OCI-M2 (cell line): ENCODE measurements around the gene FOSB.

Experiments used
- DNase-seq: peaks from one replicate; lab custom pipeline; 2025; ENCODE audit not compliant: unreplicated experiment; lab: John Stamatoyannopoulos, UW

FOSB gene

GRCh38 chr19:45478454-45479238, 10.8 kb downstream of the FOSB start:
- peak; percentile 96 for DNase-seq

GRCh38 chr19:45483033-45483432, 15.2 kb downstream of the FOSB start:
- no peak for DNase-seq

GRCh38 chr19:45484273-45484945, 16.6 kb downstream of the FOSB start:
- no peak for DNase-seq

DNA sequence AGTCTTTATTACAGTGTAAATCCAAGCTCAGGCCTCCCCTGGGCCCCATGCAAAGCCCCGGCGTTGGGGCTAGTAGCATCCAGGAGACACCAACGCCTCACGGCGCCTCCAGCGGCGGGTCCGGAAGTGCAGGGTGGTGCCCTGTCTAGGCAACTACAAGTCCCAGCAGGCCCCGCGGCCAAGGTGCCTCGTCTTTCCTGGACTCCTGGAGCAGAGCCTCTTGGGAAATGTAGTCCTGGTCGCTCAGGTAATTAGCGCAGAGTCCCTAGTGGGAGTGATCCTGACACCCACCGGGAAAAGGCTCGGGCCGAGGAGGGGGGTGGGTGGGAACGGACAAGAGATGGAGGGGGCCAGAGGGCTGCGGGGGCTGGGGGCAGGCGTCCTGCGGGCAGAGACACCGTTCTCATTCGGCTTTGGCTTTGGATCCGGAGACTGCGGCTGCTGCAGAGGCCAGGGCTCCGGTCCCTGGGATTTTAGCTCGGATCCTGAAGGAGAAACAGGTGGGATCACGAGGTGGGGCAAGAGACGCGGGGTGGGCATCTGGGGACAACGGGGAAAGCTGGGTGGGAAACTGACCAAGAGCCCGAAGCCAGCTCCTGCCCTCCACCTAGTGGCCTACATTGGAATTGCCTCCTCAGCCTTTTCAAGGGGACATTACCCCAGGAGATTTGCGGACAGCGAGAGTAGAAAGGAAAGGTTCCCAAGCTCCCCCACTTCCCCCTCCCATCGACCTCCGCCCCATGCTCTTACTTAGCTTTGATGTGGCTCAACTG, 17.7 kb downstream of the FOSB start:
- DNase-seq = peak; percentile 94

- DNase-seq = no peak
These were observed 20.9 kb downstream of the FOSB start for GRCh38 chr19:45488708-45489107.

- no peak for DNase-seq
These were observed 21.5 kb downstream of the FOSB start for GRCh38 chr19:45489216-45489855.

GRCh38 chr19:45492137-45492626, 24.4 kb downstream of the FOSB start:
- DNase-seq = no peak

- peak; percentile 77 for DNase-seq
These were observed 25.1 kb downstream of the FOSB start for GRCh38 chr19:45492627-45493470.

DNA sequence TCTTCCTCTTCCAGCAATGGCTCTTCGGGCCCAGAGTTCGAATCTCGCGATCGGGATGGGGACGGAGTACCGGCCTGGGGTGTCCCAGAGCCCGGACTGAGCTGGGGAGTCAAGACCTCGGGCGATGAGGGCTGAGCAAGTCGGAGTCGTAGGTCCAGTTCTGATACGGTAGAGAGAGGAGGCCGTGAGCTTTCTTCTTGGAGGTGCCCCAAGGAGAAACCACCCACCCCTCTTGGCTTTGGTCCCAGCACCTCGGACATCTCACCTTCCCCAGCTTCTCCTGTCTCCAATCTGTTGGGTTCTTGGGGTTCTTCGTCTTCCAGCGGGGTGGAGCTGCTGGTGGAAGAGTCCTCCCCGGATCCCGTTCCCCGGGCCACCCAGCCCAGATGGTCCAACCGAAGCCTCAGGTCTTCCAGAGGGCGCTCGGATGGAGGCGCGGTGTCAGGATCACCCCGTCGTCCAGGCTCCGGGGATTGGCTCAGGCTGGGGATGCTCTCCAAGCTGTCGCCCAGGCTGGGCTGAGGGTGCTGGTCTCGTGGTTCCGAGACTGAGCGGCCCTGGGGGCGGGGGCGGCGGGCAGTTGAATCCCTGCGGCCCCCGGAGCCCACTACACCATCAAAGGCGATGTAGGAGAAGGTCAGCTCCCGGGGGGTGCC, 26.6 kb downstream of the FOSB start:
- DNase-seq = no peak

- DNase-seq = no peak
These were observed 27.4 kb downstream of the FOSB start for GRCh38 chr19:45495178-45495577.

DNA sequence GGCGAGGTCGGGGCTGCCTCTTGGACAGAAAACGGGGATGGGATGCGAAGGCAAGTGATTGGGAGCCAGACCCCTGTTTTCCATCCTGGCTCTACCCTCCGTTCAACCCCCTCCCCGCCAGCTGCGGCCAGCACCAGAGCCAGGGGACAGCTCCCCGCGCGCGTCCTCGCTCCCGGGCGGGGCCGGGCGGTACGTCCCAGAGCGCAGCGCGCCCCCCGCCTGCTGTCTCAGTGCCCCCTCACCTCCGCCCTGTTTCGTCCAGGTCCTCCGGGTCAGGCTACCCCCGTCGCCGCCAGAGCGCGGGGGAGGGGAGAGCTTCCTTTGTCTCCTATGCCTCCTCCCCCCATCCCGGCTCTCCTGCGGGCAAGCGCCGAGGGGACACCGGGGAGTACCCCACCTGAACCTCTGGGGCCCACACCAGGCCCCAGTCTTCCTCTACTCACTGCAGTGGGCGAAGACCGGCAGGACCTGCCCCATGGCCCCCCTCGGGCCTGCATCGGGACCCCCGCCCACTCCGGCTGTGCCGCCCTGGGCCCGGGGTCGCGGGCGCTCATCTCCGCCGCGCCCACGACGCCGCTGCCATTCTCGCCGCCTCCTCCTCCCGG, 28.7 kb downstream of the FOSB start:
- DNase-seq = peak; percentile 18

- DNase-seq = no peak
These were observed 30.0 kb downstream of the FOSB start for GRCh38 chr19:45497791-45498190.

DNA sequence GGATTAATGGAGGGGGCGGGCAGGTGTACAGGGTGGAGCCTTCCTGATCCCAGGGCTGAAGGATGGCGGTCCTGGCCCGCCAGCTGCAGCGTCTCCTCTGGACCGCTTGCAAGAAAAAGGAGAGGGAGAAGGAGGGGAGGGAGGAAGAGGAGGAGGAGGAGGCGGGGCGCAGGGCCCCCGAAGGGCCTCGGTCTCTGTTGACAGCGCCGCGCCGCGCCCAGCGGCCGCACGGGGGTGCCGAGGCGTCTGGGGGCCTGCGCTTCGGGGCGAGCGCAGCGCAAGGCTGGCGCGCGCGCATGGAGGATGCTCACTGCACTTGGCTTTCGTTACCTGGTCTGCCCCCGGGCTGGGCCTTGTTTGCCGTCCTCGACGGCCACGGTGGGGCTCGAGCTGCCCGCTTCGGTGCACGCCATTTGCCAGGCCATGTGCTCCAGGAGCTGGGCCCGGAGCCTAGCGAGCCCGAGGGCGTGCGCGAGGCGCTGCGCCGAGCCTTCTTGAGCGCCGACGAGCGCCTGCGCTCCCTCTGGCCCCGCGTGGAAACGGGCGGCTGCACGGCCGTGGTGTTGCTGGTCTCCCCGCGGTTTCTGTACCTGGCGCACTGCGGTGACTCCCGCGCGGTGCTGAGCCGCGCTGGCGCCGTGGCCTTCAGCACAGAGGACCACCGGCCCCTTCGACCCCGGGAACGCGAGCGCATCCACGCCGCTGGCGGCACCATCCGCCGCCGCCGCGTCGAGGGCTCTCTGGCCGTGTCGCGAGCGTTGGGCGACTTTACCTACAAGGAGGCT, 30.8 kb downstream of the FOSB start, which contains the start of gene PPM1N:
TSS of gene PPM1N (plus strand) at position 33 of the 785 bp plus-strand sequence. CDS start at position 63, 30 bp downstream.
- no peak for DNase-seq

DNA sequence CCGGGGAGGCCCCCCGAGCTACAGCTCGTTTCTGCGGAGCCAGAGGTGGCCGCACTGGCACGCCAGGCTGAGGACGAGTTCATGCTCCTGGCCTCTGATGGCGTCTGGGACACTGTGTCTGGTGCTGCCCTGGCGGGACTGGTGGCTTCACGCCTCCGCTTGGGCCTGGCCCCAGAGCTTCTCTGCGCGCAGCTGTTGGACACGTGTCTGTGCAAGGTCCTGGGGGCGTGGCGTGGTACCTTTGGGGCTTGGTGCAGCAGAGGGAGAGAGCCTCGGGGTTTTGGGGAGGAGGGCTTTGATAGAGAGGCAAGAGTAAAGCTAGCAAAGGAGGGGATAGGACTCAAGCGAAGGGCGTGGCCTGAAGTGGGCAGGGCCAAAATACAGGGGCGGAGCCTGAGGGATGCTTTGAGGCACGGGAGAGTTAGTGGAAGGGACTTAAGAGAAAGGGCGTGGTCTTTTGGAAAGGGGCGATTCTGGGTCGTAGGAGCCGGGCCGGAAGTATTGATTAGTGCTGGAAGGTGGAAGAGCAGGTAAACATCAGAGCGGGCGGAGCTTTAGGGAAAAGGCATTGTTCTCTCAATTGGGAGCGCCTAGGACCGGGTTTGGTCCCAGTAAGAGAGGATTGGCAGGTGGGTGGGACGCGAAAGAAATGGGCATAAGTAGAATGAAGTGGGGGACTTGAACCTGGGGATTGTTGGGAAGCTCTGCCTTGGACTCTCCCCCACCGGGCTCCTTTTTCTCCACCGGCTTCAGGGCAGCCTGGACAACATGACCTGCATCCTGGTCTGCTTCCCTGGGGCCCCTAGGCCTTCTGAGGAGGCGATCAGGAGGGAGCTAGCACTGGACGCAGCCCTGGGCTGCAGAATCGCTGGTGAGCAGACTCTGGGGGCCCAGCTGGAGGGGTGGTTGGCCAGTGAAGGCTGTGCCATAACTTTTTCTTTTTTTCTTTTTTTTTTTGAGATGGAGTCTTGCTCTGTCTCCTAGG, 31.7 kb downstream of the FOSB start:
- DNase-seq = no peak

DNA sequence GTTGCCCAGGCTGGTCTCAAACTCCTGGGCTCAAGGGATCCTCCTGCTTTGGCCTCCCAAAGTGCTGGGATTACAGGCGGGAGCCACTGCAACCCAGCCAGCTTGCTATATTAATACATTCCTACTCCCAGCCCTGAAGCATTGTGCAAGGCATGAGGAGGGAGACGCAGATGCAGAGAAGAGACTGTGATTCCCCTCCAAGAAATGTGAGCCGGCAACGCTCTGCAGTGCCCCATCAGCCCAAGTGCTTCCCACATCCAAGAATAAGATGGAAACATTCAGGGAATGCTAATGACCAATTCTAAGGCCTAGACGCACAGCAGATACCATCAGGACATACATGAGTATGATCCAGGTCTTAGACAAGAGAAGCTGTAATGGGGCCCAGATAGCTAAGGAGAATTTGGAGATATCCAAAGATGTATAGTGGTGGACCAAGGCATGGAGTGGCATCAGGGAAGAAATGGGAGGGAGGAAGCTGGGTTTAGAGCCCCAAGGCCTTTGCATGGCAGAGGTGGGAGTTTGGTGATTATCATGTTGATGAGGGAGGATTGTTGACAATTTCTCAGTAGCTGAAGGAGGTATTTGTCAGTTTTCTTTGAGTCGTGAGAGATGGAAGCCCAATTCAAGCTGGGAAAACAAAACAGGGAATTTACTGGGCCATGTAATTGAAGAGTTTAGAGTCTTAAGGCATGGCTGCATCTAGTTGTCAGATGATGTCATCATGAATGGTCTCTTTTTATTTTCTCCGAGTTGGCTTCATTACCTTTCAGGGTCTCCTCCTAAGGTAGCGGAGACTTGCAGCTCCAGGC, 33.3 kb downstream of the FOSB start:
- DNase-seq = no peak

DNA sequence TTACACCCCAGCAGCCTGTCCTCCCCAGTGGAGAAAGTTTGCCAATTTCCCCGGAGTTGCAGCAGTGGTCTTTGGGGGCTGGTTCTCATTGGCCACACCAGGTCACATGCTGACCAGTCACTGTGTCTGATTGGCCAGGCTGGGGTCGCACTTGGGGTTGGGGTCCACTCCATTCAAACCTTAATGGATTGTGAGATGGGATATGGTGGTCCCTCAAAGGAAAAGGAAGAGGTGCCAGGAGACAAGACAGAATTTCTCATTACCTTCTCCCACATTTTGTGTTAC, 33.9 kb downstream of the FOSB start:
- DNase-seq = no peak

DNA sequence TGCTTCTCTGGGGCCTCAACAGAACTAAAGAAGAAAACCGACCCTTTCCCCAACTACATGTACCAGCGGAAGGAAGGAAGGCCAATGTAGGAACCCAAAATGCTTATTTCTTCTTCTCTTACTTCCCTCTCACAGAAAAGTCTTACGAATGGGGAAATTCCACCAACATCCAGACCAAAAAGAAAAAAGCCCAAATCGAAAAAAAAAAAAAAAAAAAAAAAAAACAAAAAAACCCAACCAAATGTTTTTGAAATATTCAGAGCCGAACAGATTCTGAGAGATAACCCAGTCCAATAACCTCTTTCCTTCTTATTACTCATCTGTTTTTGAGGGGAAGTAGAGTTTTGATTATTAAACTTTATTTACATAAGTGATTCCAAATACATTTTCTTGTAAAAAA, 34.3 kb downstream of the FOSB start:
- no peak for DNase-seq
